ENCODE measurements around the gene RSPH10B2. TPM values are rescaled to one million over a fixed set of nuclear protein-coding genes. Genes with fewer than 3 reads are reported as not detected.
A peak's percentile ranks its signal among the peaks of the same experiment; 100 is the strongest.
"Not testable (repeated sequence)": the region's sequence is repeated elsewhere in the genome, so short reads cannot be mapped to it uniquely, and the experiment has no call there.

RSPH10B2 gene
- total and polyA plus RNA-seq, 4 donors: 0.21 to 0.39 TPM; not detected in 2

GRCh38 chr7:6798047-6798446, 44.1 kb downstream of the RSPH10B2 start:
- H3K9me3 ChIP-seq (ENCODE audit: control insufficient read depth, low read length); intact Hi-C loops (cut with DNase I); H3K27ac ChIP-seq (ENCODE audit: low read depth in 1 of 2, low read length in 2 of 2); DNase-seq; ATAC-seq (ENCODE audit: low FRiP score); H3K27me3 ChIP-seq (ENCODE audit: control insufficient read depth in 1 of 2, insufficient read depth in 2 of 2, low read length in 1 of 2); H3K36me3 ChIP-seq (ENCODE audit: control insufficient read depth in 1 of 2, insufficient read depth in 2 of 2, low read length in 1 of 2); H3K4me3 ChIP-seq (ENCODE audit: low read length in 2 of 2); H3K4me1 ChIP-seq (ENCODE audit: control insufficient read depth in 1 of 2, insufficient read depth in 2 of 2, low read length in 2 of 2): not testable (repeated sequence)
- WGBS, 2 donors: 89% methylated on average over 1 of the region's 8 CpGs; no CpG with 5 or more reads in 1 of the 2 donors

- intact Hi-C loops (cut with DNase I); H3K27ac ChIP-seq (ENCODE audit: low read depth in 1 of 2, low read length in 2 of 2); DNase-seq; ATAC-seq (ENCODE audit: low FRiP score); H3K36me3 ChIP-seq (ENCODE audit: control insufficient read depth in 1 of 2, insufficient read depth in 2 of 2, low read length in 1 of 2); H3K27me3 ChIP-seq (ENCODE audit: control insufficient read depth in 1 of 2, insufficient read depth in 2 of 2, low read length in 1 of 2); H3K4me3 ChIP-seq (ENCODE audit: low read length in 2 of 2); H3K9me3 ChIP-seq (ENCODE audit: control insufficient read depth, low read length); H3K4me1 ChIP-seq (ENCODE audit: control insufficient read depth in 1 of 2, insufficient read depth in 2 of 2, low read length in 2 of 2): not testable (repeated sequence)
- WGBS, 2 donors: 68% methylated on average over 2 of the region's 12 CpGs; no CpG with 5 or more reads in 1 of the 2 donors
Measured at GRCh38 chr7:6799887-6800286, 46.0 kb downstream of the RSPH10B2 start.

GRCh38 chr7:6800331-6800730, 46.4 kb downstream of the RSPH10B2 start:
- DNase-seq; H3K9me3 ChIP-seq (ENCODE audit: control insufficient read depth, low read length); H3K27me3 ChIP-seq (ENCODE audit: control insufficient read depth in 1 of 2, insufficient read depth in 2 of 2, low read length in 1 of 2); H3K4me1 ChIP-seq (ENCODE audit: control insufficient read depth in 1 of 2, insufficient read depth in 2 of 2, low read length in 2 of 2); intact Hi-C loops (cut with DNase I); ATAC-seq (ENCODE audit: low FRiP score); H3K36me3 ChIP-seq (ENCODE audit: control insufficient read depth in 1 of 2, insufficient read depth in 2 of 2, low read length in 1 of 2); H3K27ac ChIP-seq (ENCODE audit: low read depth in 1 of 2, low read length in 2 of 2); H3K4me3 ChIP-seq (ENCODE audit: low read length in 2 of 2): not testable (repeated sequence)
- 92 to 100% methylated on average over 1 of the region's 2 CpGs for WGBS, 2 donors

GRCh38 chr7:6807393-6807918, 53.6 kb downstream of the RSPH10B2 start:
- 80 to 100% methylated on average over 1 of the region's 4 CpGs for WGBS, 2 donors
- ATAC-seq (ENCODE audit: low FRiP score): not testable (repeated sequence)

GRCh38 chr7:6807959-6808358, 54.1 kb downstream of the RSPH10B2 start:
- H3K4me1 ChIP-seq (ENCODE audit: control insufficient read depth in 1 of 2, insufficient read depth in 2 of 2, low read length in 2 of 2); H3K27me3 ChIP-seq (ENCODE audit: control insufficient read depth in 1 of 2, insufficient read depth in 2 of 2, low read length in 1 of 2); H3K4me3 ChIP-seq (ENCODE audit: low read length in 2 of 2); intact Hi-C loops (cut with DNase I); H3K9me3 ChIP-seq (ENCODE audit: control insufficient read depth, low read length); ATAC-seq (ENCODE audit: low FRiP score); DNase-seq; H3K36me3 ChIP-seq (ENCODE audit: control insufficient read depth in 1 of 2, insufficient read depth in 2 of 2, low read length in 1 of 2); H3K27ac ChIP-seq (ENCODE audit: low read depth in 1 of 2, low read length in 2 of 2): not testable (repeated sequence)
- 77 to 83% methylated on average over 4 of the region's 6 CpGs for WGBS, 2 donors

More at GRCh38 chr7:6807393-6807918, 53.6 kb downstream of the RSPH10B2 start:
- intact Hi-C loops (cut with DNase I); H3K4me3 ChIP-seq (ENCODE audit: low read length in 2 of 2); H3K4me1 ChIP-seq (ENCODE audit: control insufficient read depth in 1 of 2, insufficient read depth in 2 of 2, low read length in 2 of 2); DNase-seq; H3K36me3 ChIP-seq (ENCODE audit: control insufficient read depth in 1 of 2, insufficient read depth in 2 of 2, low read length in 1 of 2); H3K9me3 ChIP-seq (ENCODE audit: control insufficient read depth, low read length); H3K27ac ChIP-seq (ENCODE audit: low read depth in 1 of 2, low read length in 2 of 2); H3K27me3 ChIP-seq (ENCODE audit: control insufficient read depth in 1 of 2, insufficient read depth in 2 of 2, low read length in 1 of 2): not testable (repeated sequence)

GRCh38 chr7:6813011-6813410, 59.1 kb downstream of the RSPH10B2 start:
- H3K4me1 ChIP-seq (ENCODE audit: control insufficient read depth in 1 of 2, insufficient read depth in 2 of 2, low read length in 2 of 2); ATAC-seq (ENCODE audit: low FRiP score); H3K4me3 ChIP-seq (ENCODE audit: low read length in 2 of 2); H3K27ac ChIP-seq (ENCODE audit: low read depth in 1 of 2, low read length in 2 of 2); H3K9me3 ChIP-seq (ENCODE audit: control insufficient read depth, low read length); H3K36me3 ChIP-seq (ENCODE audit: control insufficient read depth in 1 of 2, insufficient read depth in 2 of 2, low read length in 1 of 2); H3K27me3 ChIP-seq (ENCODE audit: control insufficient read depth in 1 of 2, insufficient read depth in 2 of 2, low read length in 1 of 2); DNase-seq; intact Hi-C loops (cut with DNase I): not testable (repeated sequence)
- 92 to 93% methylated on average over 2 of the region's 2 CpGs for WGBS, 2 donors

- DNase-seq; H3K36me3 ChIP-seq (ENCODE audit: control insufficient read depth in 1 of 2, insufficient read depth in 2 of 2, low read length in 1 of 2); H3K9me3 ChIP-seq (ENCODE audit: control insufficient read depth, low read length); ATAC-seq (ENCODE audit: low FRiP score); H3K4me3 ChIP-seq (ENCODE audit: low read length in 2 of 2); H3K27ac ChIP-seq (ENCODE audit: low read depth in 1 of 2, low read length in 2 of 2); intact Hi-C loops (cut with DNase I); H3K4me1 ChIP-seq (ENCODE audit: control insufficient read depth in 1 of 2, insufficient read depth in 2 of 2, low read length in 2 of 2); H3K27me3 ChIP-seq (ENCODE audit: control insufficient read depth in 1 of 2, insufficient read depth in 2 of 2, low read length in 1 of 2): not testable (repeated sequence)
- whole genome bisulfite sequencing, 2 donors: 88 to 89% methylated on average over 4 to 7 of the region's 7 CpGs
Measured at GRCh38 chr7:6815470-6815869, 61.6 kb downstream of the RSPH10B2 start.

GRCh38 chr7:6821622-6822021, 67.7 kb downstream of the RSPH10B2 start:
- H3K9me3 ChIP-seq (ENCODE audit: control insufficient read depth, low read length); ATAC-seq (ENCODE audit: low FRiP score); H3K36me3 ChIP-seq (ENCODE audit: control insufficient read depth in 1 of 2, insufficient read depth in 2 of 2, low read length in 1 of 2); H3K4me3 ChIP-seq (ENCODE audit: low read length in 2 of 2); H3K27ac ChIP-seq (ENCODE audit: low read depth in 1 of 2, low read length in 2 of 2); DNase-seq; H3K27me3 ChIP-seq (ENCODE audit: control insufficient read depth in 1 of 2, insufficient read depth in 2 of 2, low read length in 1 of 2); intact Hi-C loops (cut with DNase I); H3K4me1 ChIP-seq (ENCODE audit: control insufficient read depth in 1 of 2, insufficient read depth in 2 of 2, low read length in 2 of 2): not testable (repeated sequence)
- WGBS, 2 donors: 90 to 95% methylated on average over 6 of the region's 6 CpGs

GRCh38 chr7:6825236-6826125, 71.6 kb downstream of the RSPH10B2 start:
- H3K4me1 ChIP-seq (ENCODE audit: control insufficient read depth in 1 of 2, insufficient read depth in 2 of 2, low read length in 2 of 2); H3K4me3 ChIP-seq (ENCODE audit: low read length in 2 of 2); DNase-seq; H3K36me3 ChIP-seq (ENCODE audit: control insufficient read depth in 1 of 2, insufficient read depth in 2 of 2, low read length in 1 of 2); H3K27me3 ChIP-seq (ENCODE audit: control insufficient read depth in 1 of 2, insufficient read depth in 2 of 2, low read length in 1 of 2); H3K9me3 ChIP-seq (ENCODE audit: control insufficient read depth, low read length); intact Hi-C loops (cut with DNase I); H3K27ac ChIP-seq (ENCODE audit: low read depth in 1 of 2, low read length in 2 of 2): not testable (repeated sequence)
- WGBS, 2 donors: 0 to 45% methylated on average over 2 to 11 of the region's 42 CpGs
- ATAC-seq (ENCODE audit: low FRiP score): peak; percentile 67

All from aorta (tissue), 5 donors.